Measurements from ENCODE around the gene GATA3. TPM values are rescaled to one million over a fixed set of nuclear protein-coding genes. Genes with fewer than 3 reads are reported as not detected.

GATA3 gene
- total RNA-seq, 1 donor from 2014 or later: 0.83 TPM

GRCh38 chr10:8113616-8114015, 59.1 kb downstream of the GATA3 start:
- ATAC-seq (ENCODE audit: poor library complexity): no peak
- intact Hi-C loops (cut with DNase I): no loop called here
- no peak for DNase-seq

- intact Hi-C loops (cut with DNase I): no loop called here
- ATAC-seq (ENCODE audit: poor library complexity) (no peak), DNase-seq (no peak)
These were observed 60.5 kb downstream of the GATA3 start for GRCh38 chr10:8114741-8115617.

- DNase-seq: no peak
- intact Hi-C loops (cut with DNase I): no loop called here
- ATAC-seq (ENCODE audit: poor library complexity): no peak
These were observed 61.1 kb downstream of the GATA3 start for GRCh38 chr10:8115618-8115980.

GRCh38 chr10:8116474-8116873, 62.0 kb downstream of the GATA3 start:
- no peak for ATAC-seq (ENCODE audit: poor library complexity)
- DNase-seq: no peak
- intact Hi-C loops (cut with DNase I): no loop called here

GRCh38 chr10:8116926-8117493, 62.5 kb downstream of the GATA3 start:
- ATAC-seq (ENCODE audit: poor library complexity) (no peak), DNase-seq (no peak)
- intact Hi-C loops (cut with DNase I): no loop called here

- no peak for ATAC-seq (ENCODE audit: poor library complexity)
- intact Hi-C loops (cut with DNase I): no loop called here
These were observed 66.9 kb downstream of the GATA3 start for GRCh38 chr10:8121201-8121890.

GRCh38 chr10:8122611-8123369, 68.3 kb downstream of the GATA3 start:
- ATAC-seq (ENCODE audit: poor library complexity) (no peak), DNase-seq (no peak)
- intact Hi-C loops (cut with DNase I): no loop called here

More at GRCh38 chr10:8121201-8121890, 66.9 kb downstream of the GATA3 start:
- DNase-seq: no peak

GRCh38 chr10:8124436-8124835, 69.9 kb downstream of the GATA3 start:
- ATAC-seq (ENCODE audit: poor library complexity) (no peak), DNase-seq (no peak)
- intact Hi-C loops (cut with DNase I): no loop called here

Other genes with a start within 250 kb of the GATA3 start
- 10.4 TPM for gene TAF3, start 236.2 kb upstream of the GATA3 start, total RNA-seq

All from Right ventricle myocardium superior (tissue), 1 donor.